GM21529 (cell line): ENCODE measurements around the gene LHPP.

Source experiments
- ATAC-seq: cut with Tn5 transposase; IDR thresholded peaks from one replicate; pipeline ENCODE4 v1.9.1; 2021; ENCODE audit not compliant: unreplicated experiment

Gene LHPP

DNA sequence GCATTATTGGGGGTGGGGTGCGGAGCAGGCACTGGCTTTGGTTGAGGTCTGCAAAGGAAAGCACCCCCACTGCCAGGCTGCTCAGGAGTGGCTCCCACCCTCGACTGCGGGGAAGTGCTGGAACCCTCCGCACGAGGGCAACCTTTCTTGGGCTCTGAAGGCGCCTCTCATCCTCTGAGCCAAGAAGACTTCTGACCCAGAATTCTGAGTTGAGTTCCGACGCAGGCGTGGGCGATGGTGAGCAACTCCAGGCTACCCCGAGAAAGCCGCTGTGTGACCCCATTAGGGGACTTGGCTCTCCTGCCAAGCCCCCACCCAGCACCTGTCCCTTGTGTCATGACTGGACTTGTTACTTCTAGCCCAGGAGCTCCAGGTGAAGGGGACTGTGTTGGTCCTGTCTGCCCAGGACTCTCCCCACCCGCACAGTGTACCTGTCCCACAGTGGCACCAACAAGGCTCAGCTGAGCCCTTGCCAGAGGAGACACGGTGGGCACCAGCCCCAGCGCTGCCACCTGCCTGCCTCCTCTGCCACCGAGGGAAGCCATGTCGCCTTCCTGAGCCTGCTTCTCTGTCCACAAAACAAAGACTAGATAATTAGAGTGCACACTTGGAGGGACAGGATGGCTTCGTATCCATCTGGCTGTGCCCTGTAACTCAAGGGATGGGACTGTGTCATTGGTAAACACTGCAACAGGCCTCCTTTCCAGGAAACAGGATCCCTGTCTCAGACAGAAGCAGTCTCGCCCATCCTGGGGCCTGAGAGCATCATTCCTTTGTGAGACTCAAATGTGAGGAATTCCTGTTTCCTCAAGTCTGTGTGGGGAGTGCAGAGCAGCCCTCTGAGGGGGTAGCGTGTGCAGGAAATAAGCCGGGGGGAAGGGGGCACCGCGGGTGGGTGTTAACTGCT, 128.8 kb downstream of the LHPP start:
- no peak for ATAC-seq

DNA sequence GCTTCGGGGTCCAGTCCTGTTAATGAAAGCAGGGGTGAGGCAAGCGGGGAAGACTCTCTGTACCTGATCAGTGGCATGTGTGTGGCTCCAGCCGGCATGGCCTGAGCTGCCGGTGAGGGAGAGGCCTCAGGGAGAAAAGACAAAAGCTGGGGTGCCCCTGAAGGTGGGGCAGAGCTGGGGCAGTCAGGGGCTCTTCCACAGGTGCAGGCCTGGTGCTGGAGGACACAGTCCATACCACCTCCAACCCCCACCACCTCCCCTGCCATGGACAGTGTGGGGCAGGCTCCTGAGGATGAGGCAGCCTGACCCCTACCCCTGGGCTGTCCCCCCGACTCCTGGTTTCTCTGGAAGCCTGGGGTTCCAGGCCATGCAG, 129.5 kb downstream of the LHPP start:
- no peak for ATAC-seq

DNA sequence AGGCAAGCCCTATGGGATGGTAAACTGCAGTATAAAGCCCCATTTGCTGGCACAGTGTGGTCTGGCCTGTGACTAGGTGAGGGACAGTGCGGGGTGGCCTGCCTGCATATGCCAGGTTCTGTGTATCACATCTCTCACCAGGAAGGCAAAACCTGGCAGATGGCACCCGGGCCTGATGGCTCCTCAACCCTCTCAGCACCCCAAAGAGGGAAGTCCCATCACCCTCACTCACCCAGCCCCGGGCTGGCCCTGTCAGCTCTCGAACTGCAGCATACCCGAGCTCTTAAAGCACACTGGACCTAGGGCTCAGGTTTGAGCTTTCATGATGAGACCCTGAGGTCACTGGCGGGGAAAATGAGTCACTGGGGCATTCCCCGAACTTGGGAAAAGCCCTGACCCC, 130.5 kb downstream of the LHPP start:
- no peak for ATAC-seq

DNA sequence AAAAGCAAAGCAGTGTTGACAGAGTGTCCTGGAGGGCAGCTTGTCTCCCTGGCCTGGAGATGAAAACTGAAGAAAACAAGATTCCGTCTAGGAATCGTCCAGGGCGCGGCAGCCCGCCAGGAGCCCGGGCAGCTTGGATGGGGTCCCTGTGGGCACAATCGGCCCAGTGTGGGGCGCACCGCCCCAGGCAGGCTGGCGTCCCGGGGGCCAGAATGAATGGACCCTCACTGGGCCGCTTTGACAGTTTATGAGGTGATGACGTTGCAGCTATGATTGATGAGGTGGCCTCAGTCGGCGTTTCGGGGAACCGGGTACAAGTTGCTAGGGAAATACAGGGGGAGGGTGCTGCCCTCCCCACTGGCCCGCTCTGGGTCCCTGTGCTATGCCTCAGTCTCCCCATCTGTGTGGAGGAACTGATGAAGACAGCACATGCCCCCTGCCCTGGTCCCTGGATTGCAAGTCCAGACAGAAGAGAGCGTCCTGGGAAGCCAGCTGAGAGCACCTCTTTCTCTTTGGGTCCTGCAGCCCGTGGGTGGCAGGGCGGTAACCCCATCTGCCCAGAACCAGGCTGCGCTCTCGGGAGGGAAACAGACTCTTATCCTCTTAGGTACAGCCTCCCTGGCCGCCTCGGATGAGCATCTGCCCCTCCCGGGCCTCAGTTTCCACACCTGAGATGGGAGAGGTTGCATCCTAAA, 131.3 kb downstream of the LHPP start:
- ATAC-seq = no peak

DNA sequence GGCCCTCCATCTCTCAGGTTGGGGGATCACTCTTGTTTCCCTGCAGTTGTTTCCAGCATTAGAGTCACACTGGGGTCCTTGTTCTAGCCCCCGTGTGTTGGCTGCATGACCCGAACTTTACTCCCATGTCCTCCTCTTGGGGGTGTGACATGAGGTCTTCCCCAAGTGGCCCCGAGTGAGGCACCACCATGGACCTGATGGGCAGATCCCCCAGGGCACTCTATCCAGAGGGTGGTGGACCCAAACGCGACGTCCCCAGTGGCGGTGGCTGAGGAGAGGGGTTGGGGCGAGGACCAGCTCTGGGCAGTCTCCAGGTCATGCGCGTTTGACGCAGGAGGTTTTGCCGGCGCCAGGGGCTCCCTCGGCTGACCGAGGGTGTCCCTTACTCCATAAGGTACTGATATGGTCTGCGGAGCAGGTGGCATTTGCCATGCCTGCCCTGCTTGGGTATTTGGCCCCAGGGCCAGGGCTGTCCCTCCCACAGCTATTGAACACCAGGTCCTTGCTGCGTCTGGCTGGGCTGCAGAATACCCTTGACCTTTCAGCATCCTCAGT, 131.9 kb downstream of the LHPP start:
- no peak for ATAC-seq

DNA sequence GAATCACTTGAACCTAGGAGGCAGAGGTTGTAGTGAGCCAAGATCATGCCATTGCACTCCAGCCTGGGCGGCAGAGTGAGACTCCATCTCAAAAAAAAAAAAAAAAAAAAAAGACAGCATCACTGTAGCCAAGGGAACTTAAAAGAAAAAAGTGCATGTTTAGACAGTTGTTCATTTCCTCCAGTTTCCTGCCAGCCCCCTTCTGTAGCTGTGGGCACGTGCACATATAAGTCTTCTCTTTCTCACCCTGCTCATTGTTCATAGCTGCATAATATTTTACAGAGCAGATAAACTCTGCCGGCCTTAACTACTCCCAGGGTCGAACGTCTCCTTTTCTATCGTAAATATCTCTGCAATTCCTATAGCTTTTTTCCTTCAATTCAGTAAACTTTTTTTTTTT, 132.6 kb downstream of the LHPP start:
- no peak for ATAC-seq

DNA sequence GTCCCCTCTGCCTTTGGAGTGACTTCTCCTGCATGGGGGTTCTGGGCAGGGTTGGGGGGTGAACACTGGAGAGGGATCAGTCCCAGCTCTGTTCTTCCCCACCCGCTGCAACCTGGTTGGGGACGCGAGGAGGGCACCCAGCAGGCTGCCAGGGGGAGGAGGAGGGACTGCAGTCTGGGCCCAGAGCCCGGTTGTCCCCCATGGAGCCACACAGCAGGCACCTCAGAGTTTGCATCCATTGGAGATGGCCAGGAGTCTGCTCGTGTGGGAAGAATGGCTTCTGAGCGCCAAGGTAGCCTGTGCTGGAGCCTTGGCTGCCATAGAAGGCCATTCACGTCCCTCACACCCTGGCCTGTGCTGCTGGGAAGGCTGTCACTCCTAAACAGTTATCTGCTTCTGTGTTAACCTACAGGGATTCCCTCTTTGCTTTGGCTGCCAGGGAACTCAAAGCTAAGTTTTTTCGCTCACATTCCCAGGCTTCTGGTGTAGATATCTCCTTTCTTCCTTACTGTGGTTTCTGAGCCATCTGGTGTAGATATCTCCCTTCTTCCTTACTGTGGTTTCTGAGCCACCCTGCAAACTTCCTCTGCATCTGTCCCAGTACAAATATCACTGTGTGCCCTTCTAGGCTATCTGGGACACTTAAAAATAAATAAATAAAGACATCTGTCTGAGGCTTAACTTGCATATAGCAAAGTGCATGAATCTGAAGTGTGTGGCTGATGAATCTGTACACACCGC, 133.7 kb downstream of the LHPP start:
- ATAC-seq = no peak

DNA sequence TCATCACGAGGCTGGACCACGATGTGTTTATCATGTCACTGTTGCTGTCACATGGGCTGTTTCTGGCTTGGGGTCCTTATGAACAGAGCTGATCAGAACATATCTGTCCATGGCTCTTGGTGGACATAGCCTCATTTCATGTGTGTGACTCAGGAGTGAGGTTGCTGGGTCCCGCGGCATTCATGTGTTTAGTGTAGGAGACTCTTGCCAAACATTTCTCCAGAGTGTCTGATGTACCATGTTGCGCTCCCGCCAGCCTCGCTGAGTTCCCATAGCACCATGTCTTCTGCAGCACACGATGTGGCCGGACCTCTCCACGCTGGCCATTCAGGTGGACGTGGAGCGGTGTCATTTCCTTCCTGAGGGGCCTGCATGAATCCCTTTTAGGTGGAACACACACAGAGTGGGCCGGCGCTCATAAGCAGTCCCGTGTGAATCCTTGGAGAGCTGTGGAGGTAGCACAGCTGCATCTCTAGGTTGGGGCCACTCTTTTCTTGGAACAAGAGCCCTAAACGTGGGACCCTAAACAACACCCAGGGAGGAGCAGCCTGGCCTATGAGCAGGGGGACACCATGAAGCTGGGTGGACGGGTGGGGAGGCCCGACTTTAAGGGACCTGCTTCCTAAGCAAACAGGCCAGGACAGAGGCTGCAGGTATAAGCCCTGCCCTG, 134.6 kb downstream of the LHPP start:
- no peak for ATAC-seq

DNA sequence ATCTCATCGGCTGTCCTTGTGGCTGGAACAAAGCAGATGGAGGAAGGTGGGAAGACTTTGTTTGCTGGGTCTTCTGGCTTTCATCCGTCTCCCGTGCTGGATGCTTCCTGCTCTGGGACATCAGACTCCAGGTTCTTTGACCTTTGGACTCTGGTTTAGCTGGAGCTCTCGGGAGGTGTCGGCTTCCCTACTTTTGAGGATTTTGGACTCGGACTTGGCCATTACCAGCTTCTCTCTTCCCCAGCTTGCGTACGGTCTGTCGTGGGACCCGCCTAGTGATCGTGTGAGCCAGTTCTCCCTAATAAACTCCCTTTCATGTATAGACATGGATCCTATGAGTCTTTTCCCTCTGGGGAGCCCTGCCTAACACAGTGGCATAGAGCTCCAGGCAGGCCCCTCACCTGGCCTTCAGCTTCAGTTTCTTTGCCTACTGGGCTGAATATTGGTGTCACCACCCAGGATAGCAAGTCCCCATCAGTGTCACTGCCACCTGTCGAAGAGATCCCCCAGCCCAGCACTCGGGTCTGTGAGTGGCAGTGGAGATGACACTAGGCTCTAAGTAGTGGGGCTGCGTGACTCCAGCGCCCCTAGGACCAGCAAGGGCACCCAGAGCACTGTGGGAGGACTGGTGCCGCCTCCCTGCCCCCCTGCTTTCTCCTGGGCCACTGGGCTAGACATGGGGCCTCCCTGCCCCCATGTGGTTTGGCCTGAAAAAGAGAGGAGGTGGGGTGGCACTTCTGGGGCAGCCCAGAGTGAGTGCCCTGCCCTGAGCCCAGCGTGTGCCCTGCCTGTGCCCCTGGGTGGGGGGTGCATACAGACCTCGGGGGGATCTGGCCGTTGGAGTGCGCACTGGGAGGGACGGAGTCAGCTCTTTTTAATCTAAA, 135.6 kb downstream of the LHPP start:
- ATAC-seq = no peak

DNA sequence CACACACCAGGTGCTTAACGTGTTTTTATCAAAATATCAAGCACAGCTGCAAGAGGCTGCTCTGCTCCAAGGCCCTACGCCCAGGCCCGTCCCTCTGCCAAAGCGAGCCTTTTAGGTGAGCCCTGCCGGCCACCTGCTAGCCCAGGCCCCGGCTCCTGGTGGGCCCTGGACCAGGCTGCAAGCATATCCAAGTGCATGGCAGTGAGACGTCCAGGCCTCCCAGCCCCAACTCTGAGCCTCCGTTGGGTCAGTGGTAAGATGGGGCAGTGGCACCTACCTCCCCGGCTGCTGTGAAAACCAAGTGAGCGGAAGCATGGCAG, 136.2 kb downstream of the LHPP start:
- ATAC-seq = no peak

DNA sequence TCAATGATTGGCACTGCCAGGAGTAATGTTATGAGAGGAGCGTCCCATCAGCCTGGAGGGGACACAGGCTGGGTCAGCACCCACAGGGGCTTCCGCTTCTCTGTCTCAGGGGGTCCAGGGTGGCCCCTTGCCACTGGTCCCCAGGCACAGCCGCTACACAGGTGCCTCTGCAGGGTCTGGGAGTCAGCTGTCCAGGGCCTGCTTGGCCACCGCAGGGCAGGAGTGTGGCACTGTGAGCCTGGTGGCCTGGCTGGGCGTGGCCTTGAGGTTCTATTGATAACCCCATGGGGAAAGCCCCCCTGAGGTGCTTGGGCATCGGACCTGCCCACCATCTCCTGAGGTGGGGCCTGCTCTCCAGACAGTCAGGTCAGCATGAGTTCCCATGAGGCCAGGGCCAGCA, 136.6 kb downstream of the LHPP start:
- ATAC-seq = no peak

DNA sequence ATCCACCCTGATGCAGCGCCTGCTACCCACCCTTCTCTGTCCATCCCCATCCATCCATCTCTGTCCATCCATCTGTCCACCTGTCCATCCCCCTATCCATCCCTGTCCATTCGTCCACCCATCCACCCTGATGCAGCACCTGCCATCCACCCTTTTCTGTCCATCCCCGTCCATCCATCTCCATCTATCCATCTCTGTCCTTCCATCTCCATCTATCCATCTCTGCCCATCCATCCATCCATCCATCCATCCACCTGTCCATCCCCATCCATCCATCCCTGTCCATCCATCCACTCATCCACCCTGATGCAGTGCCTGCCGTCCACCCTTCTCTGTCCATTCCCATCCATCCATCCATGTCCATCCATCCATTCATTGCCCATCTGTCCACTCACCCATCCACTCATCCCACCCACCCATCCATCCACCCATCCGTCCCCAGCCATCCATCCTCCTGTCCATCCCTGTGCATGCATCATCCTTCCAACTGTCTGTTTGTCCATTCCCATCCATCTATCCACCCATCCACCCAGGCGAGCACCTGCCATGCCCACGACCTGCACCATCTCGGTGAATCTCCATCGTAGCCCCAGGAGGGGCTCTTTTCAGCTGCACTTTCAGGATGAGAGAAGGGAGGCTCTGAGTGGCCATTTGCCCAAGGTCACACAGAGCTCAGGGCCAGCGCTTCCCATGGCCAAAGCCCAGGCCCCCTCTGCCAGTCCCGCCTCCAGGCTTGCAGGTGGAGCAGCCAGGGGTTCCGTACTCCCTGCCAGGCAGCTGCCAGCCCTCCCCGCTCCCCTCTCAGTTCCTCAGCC, 137.4 kb downstream of the LHPP start:
- no peak for ATAC-seq

DNA sequence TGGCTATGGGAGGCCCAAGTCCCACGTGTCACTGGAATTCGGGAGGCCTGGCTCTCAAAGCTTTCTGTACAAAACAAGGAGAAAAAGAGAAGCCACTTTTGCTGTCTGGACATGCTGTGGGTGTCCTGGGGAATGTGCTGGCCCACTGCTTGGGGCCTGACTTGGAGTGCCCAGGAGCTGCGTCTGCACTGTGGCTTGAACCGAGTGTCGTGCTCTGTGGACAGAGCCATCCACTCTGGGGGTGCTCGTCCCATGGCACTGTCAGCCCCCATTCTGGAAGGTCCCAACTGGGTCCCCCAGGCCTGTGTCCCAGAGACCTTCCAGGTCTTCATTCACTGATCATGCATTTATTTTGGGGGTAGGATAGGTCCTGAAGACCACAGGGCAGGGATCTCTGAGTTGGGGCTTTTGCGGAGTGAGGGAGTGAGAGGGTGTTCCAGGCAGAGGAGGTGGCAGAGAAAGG, 138.0 kb downstream of the LHPP start:
- ATAC-seq = no peak

DNA sequence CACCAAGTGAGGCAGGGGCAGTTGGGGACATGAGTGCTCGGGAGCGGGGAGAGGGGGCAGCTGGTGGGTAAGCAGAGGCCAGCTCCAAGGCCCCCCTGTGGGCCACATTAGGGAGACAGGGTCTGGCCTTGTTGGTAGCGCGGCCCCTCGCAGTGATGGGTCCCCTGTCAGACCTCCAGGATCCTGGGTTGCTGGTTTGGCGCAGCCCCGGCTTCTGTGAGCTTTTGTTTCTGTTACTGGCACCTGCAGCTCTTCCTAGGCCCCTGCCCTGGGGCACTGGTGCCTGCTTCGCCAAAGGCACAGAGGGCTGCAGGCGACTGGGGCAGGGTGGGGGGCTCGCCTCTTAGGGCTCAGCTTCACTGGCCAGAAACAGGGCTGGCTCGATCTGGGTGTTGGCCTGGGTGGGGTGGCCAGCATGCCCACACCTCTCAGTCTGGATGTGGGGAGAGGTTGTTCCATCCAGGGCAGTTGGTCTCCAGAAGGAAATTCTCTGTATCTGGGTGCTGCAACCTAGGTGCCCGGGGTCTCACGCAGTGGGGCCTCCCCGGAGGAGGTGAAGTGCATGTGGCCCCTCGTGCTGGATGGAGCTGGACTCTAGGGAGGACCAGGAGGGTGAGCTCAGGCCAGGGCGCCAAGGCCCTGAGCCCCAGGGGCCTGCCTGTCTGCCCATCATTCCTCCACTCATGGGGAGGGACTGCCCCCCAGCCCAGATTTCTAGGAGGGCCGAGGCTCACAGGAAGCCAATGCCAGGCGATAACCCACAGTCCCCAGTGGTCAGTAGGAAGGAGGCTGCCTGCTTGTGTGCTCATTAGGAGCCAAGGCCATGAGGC, 138.6 kb downstream of the LHPP start:
- no peak for ATAC-seq

DNA sequence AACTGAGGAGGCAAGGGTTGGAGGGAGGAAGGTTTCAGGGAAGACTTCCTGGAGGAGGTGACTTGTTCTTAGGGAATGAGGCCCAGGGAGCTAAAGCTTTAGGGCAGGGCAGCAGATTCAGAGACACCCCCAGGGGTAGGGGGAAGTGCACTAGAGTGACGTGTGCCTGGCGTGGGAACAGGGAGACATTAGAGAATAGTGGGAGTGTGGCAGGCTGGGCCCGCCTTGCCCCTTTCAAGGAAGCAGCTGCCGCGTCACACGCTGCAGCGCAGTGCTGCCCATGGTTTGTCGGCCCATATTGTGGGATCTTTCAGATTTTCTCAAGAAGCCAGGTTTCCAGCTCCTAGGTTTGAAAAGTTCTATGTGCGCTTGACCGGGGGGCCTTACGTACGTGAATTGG, 139.4 kb downstream of the LHPP start:
- no peak for ATAC-seq

DNA sequence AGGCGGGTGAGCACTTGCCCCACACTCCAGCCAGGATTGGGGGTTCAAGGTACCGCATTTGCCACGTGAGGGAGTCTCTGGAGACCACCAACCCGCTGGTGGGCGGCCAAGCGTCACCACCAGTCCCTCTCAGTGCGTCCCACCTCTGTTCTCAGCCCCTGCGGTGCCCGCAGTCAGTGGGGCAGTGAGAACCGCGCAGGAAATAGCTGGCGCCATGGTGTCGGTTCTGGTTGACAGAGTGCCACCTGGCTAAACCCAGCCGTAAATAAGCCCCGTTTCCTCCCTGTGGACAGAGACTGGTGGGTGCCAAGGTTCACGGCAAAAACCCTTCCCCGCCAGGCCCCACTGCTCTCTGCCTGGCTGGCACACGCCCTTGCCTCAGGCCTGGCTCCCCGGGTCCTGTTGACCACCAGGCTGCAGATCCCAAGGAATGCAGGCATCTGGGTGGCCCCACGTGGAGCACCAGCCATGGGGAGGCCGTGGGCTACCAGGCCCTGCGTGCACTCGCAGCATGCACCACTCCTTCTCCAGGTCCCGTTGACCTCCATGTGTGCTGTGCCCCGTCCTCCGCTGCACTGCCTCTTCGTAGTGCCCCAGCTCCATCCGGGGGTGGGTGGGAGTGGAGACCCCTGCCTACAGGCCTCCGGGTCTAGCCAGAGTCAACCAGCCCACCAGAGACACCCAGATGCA, 140.0 kb downstream of the LHPP start:
- peak; percentile 51 for ATAC-seq

DNA sequence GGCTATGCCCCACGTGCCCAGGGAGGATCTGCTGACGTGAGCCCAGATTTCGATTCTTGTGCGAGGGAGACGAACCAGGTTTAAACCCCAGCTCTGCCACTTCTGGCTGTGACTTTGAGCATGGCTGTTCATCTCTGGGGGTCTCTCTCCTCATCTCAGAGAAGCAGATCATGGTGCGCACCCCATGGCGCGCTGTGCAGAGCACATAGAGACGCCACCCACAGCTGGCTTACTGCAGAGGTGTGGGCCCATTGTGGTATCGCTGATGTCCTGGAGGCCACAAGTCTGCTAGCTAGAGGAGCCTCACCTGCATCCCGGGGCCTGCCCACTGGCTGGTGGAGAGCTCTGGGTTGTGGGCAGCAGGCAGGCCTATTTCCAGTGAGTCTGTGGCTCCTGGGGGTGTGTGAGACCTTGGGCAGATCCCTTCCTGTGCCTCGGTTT, 140.5 kb downstream of the LHPP start:
- ATAC-seq = no peak
